GM23248 (cell line): ENCODE measurements around the gene RASA2. TPM values are rescaled to one million over a fixed set of nuclear protein-coding genes. Genes with fewer than 3 reads are reported as not detected.
A peak's percentile ranks its signal among the peaks of the same experiment; 100 is the strongest.

Experiments
- DNase-seq: peaks from one replicate; pipeline ENCODE4 v3.0.0-alpha.2; 2015
- H2AFZ ChIP-seq: fragments of 200-600 bp; sonication (generic); 2 replicates; pipeline ENCODE4 v1.6.1; 2016; ENCODE audit warnings: antibody characterized with exemption
- H3F3A ChIP-seq: fragments of 200-600 bp; sonication (generic); 2 replicates; pipeline ENCODE4 v1.6.1; 2016; ENCODE audit warnings: mild to moderate bottlenecking, antibody characterized with exemption, mixed run types; ENCODE audit not compliant: insufficient read depth
- H3K27ac ChIP-seq: fragments of 200-600 bp; sonication (generic); 2 replicates; pipeline ENCODE4 v1.5.1; 2016; ENCODE audit warnings: mild to moderate bottlenecking
- H3K27me3 ChIP-seq: fragments of 200-600 bp; sonication (generic); replicated peaks from 2 replicates; pipeline ENCODE4 v1.6.1; 2016; ENCODE audit warnings: mild to moderate bottlenecking; ENCODE audit not compliant: insufficient read depth
- H3K36me3 ChIP-seq: fragments of 200-600 bp; sonication (generic); 2 replicates; pipeline ENCODE4 v1.6.1; 2016; ENCODE audit warnings: low read depth, mild to moderate bottlenecking
- H3K4me1 ChIP-seq: fragments of 200-600 bp; sonication (generic); 2 replicates; pipeline ENCODE4 v1.6.1; 2016; ENCODE audit warnings: mild to moderate bottlenecking; ENCODE audit not compliant: insufficient read depth
- H3K4me2 ChIP-seq: fragments of 200-600 bp; sonication (generic); one replicate; pipeline ENCODE4 v1.6.1; 2016; ENCODE audit warnings: mild to moderate bottlenecking; ENCODE audit not compliant: unreplicated experiment
- H3K4me3 ChIP-seq: fragments of 200-600 bp; sonication (generic); 2 replicates; pipeline ENCODE4 v1.5.1; 2016; ENCODE audit warnings: mild to moderate bottlenecking
- H3K79me2 ChIP-seq: fragments of 200-600 bp; sonication (generic); 2 replicates; pipeline ENCODE4 v1.6.1; 2016; ENCODE audit warnings: mild to moderate bottlenecking; ENCODE audit not compliant: insufficient read depth
- H3K9ac ChIP-seq: fragments of 200-600 bp; sonication (generic); 2 replicates; pipeline ENCODE4 v1.6.1; 2016; ENCODE audit warnings: mild to moderate bottlenecking
- H3K9me2 ChIP-seq: fragments of 200-600 bp; sonication (generic); 2 replicates; pipeline ENCODE4 v1.6.1; 2016; ENCODE audit warnings: mixed run types, mild to moderate bottlenecking, moderate library complexity; ENCODE audit not compliant: insufficient read depth
- H3K9me3 ChIP-seq: fragments of 200-600 bp; sonication (generic); one replicate; pipeline ENCODE4 v1.6.1; 2017; ENCODE audit warnings: low read depth
- H4K20me1 ChIP-seq: fragments of 200-600 bp; sonication (generic); 2 replicates; pipeline ENCODE4 v1.6.0; 2016; ENCODE audit not compliant: insufficient read depth
- EZH2 ChIP-seq: fragments of 200-600 bp; sonication (generic); IDR thresholded peaks from 2 replicates; pipeline ENCODE4 v1.6.1; 2018; ENCODE audit warnings: antibody characterized with exemption, mild to moderate bottlenecking; ENCODE audit not compliant: insufficient read depth, poor library complexity, severe bottlenecking
- EZH2phosphoT487 ChIP-seq: fragments of 200-600 bp; sonication (generic); IDR thresholded peaks from 2 replicates; pipeline ENCODE4 v1.6.1; 2018; ENCODE audit warnings: antibody characterized with exemption, moderate library complexity, mild to moderate bottlenecking, low read depth; ENCODE audit not compliant: insufficient read depth
- WGBS, 2 experiments: methylation state at CpG; one replicate each; pipeline ENCODE4 v1.1.6; 2015 to 2017; ENCODE audit warnings: low lambda C conversion rate in 2 of 2, low coverage in 1 of 2; ENCODE audit errors: missing lambda C conversion rate in 2 of 2; 5-methylcytosine and 5-hydroxymethylcytosine counted together
- in situ Hi-C: fragments of 300-500 bp; cut with MboI; formaldehyde crosslinking; loops from 2 replicates; pipeline ENCODE4 v1.15.0; 2020
- polyA plus RNA-seq: library from polyadenylated mRNA; unstranded; fragments of >200 nt; fragmentation: Nextera tagmentation; extraction: Ambion mirVana; gene quantifications from 2 replicates; pipeline ENCODE4 v1.2.1, GENCODE V29; 2016
- total RNA-seq: library from RNA; depleted of rRNA; stranded (reverse); fragments of >200 nt; shearing (Covaris generic); gene quantifications from 2 replicates; pipeline ENCODE4 v1.2.3, GENCODE V29; 2014

RASA2 gene
- total and polyA plus RNA-seq, 2 experiments from 2014 or later, result 16.9 to 18.8 TPM

- Histone ChIP-seq H3K79me2 (no peaks in the 10 kb centered on the region), H2AFZ (no peak overlapping the region), H3K27ac (no peak overlapping the region; the same call in 1 of the 2 replicates), H3K4me2 (peak overlapping the region; percentile 28), H3K9ac (no peak overlapping the region), H3K9me2 (no peaks in the 10 kb centered on the region), H3K4me3 (no peak overlapping the region), H3K27me3 (no peaks in the 10 kb centered on the region), H3K36me3 (no peaks in the 10 kb centered on the region), H4K20me1 (no peaks in the 10 kb centered on the region), H3K9me3 (no peaks in the 10 kb centered on the region), H3K4me1 (peaks cover 17% of the 10 kb centered on the region), H3F3A (0 out of 2 replicates have a peak, but pooled peaks cover 7% of the 10 kb centered on the region)
- DNase-seq, result peak; percentile 93
- WGBS, 2 experiments, result 3 to 8% methylated on average over 4 of the region's 4 CpGs
- TF ChIP-seq EZH2phosphoT487 (no peak), EZH2 (no peak)
- in situ Hi-C loops, result no loop called here
These were observed 169.9 kb downstream of the RASA2 start for GRCh38 chr3:141656771-141657170.

DNA sequence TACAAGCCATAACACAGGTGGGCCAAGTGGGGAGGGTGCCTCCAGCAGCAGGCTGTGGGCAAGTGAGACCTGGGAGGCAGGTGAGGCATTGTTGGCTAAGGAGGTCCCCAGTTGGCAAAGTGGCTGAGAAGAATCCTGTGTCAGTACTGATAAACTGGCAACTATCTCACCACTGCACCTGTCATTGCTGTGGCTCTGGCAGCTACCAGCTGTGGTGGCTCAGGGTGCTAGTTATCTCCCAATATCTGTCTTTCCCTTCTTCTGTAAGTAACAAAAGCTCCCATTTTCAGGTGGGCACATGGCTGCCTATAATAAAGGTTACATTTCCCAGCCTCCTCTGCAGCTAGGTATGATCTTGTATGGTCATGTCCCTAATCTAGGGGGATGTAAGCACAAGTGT lies 170.7 kb downstream of the RASA2 start:
- H3K4me2 ChIP-seq, result no peak overlapping the region
- no peak for TF ChIP-seq EZH2
- no peak for TF ChIP-seq EZH2phosphoT487
- 0 out of 2 replicates have a peak, but pooled peaks cover 7% of the 10 kb centered on the region for H3F3A ChIP-seq
- no peak overlapping the region for H3K4me3 ChIP-seq
- in situ Hi-C loops, result no loop called here
- H3K27me3 ChIP-seq, result no peaks in the 10 kb centered on the region
- H3K9me3 ChIP-seq, result no peaks in the 10 kb centered on the region
- H3K9ac ChIP-seq, result no peak overlapping the region
- H3K27ac ChIP-seq, result no peak overlapping the region
- no peaks in the 10 kb centered on the region for H4K20me1 ChIP-seq
- H3K79me2 ChIP-seq, result no peaks in the 10 kb centered on the region
- H3K4me1 ChIP-seq, result peaks cover 17% of the 10 kb centered on the region
- no peaks in the 10 kb centered on the region for H3K36me3 ChIP-seq
- H2AFZ ChIP-seq, result no peak overlapping the region
- no peak for DNase-seq
- no peaks in the 10 kb centered on the region for H3K9me2 ChIP-seq

- Histone ChIP-seq H3K36me3 (no peaks in the 10 kb centered on the region), H3K4me3 (peak overlapping the region; percentile 74), H3K4me1 (peaks cover 25% of the 10 kb centered on the region), H3K9me2 (no peaks in the 10 kb centered on the region), H4K20me1 (no peaks in the 10 kb centered on the region), H3K27me3 (no peaks in the 10 kb centered on the region), H3K79me2 (no peaks in the 10 kb centered on the region), H3K9me3 (no peaks in the 10 kb centered on the region), H3K4me2 (peak overlapping the region; percentile 78), H3K9ac (peak overlapping the region; percentile 72), H2AFZ (peak overlapping the region; percentile 84), H3F3A (0 out of 2 replicates have a peak, but pooled peaks cover 7% of the 10 kb centered on the region), H3K27ac (no peak overlapping the region)
- in situ Hi-C loops, result no loop called here
- TF ChIP-seq EZH2phosphoT487 (no peak), EZH2 (no peak)
- 1% methylated on average over 60 to 64 of the region's 64 CpGs for WGBS, 2 experiments
- peak; percentile 88 for DNase-seq
These were observed 173.2 kb downstream of the RASA2 start for GRCh38 chr3:141659821-141660613.

DNA sequence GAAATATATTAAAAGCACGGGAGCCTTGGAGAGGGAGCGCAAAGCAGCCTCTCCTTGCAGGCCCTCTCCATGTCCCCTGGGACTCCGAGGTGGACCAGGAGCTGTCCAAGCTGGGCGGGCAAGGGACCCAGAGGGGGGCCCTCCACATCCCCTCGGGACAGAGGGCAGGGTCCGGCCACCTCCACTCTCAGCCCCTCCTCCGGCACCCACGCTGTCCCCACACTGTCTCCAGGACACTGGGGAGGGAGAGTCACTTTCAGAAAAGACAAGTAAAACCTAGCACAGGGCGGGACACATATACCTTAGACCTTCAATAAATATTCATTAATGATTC lies 173.8 kb downstream of the RASA2 start:
- H3K4me1 ChIP-seq, result peaks cover 25% of the 10 kb centered on the region
- 0 out of 2 replicates have a peak, but pooled peaks cover 7% of the 10 kb centered on the region for H3F3A ChIP-seq
- H3K9me2 ChIP-seq, result no peaks in the 10 kb centered on the region
- peak overlapping the region; percentile 72 for H3K9ac ChIP-seq
- H4K20me1 ChIP-seq, result no peaks in the 10 kb centered on the region
- in situ Hi-C loops, result no loop called here
- H3K27ac ChIP-seq, result no peak overlapping the region
- 29 to 32% methylated on average over 7 to 9 of the region's 9 CpGs for WGBS, 2 experiments
- peak overlapping the region; percentile 78 for H3K4me2 ChIP-seq
- no peak for DNase-seq
- H3K79me2 ChIP-seq, result no peaks in the 10 kb centered on the region
- H3K4me3 ChIP-seq, result peak overlapping the region; percentile 74
- H3K27me3 ChIP-seq, result no peaks in the 10 kb centered on the region
- no peak for TF ChIP-seq EZH2phosphoT487
- no peak for TF ChIP-seq EZH2
- no peaks in the 10 kb centered on the region for H3K9me3 ChIP-seq
- no peaks in the 10 kb centered on the region for H3K36me3 ChIP-seq
- peak overlapping the region; percentile 84 for H2AFZ ChIP-seq
